T-helper 1 cell treated with Interleukin-12 subunit alpha and Interleukin-12 subunit beta and Interleukin-4 antibody, amounts not matched to agents 30 μg/mL and 1 μg/mL, for 36 hours (primary cell): ENCODE results near the gene FYN.
"Not testable (repeated sequence)": the region's sequence is repeated elsewhere in the genome, so short reads cannot be mapped to it uniquely, and the experiment has no call there.

Experiments
- H3K27ac Mint-ChIP-seq: one replicate; pipeline ENCODE4 v1.8.0; 2021; ENCODE audit warnings: mild to moderate bottlenecking, mixed read lengths
- H3K27me3 Mint-ChIP-seq: one replicate; pipeline ENCODE4 v1.8.0; 2021; ENCODE audit warnings: low read depth, mixed read lengths
- H3K36me3 Mint-ChIP-seq: one replicate; pipeline ENCODE4 v1.8.0; 2021; ENCODE audit warnings: low read depth, mixed read lengths
- H3K4me1 Mint-ChIP-seq: one replicate; pipeline ENCODE4 v1.8.0; 2021; ENCODE audit warnings: low read depth, mixed read lengths
- H3K4me3 Mint-ChIP-seq: one replicate; pipeline ENCODE4 v1.8.0; 2021; ENCODE audit warnings: mild to moderate bottlenecking, moderate library complexity, mixed read lengths
- H3K9me3 Mint-ChIP-seq: one replicate; pipeline ENCODE4 v1.8.0; 2021; ENCODE audit warnings: mixed read lengths

The FYN gene

DNA sequence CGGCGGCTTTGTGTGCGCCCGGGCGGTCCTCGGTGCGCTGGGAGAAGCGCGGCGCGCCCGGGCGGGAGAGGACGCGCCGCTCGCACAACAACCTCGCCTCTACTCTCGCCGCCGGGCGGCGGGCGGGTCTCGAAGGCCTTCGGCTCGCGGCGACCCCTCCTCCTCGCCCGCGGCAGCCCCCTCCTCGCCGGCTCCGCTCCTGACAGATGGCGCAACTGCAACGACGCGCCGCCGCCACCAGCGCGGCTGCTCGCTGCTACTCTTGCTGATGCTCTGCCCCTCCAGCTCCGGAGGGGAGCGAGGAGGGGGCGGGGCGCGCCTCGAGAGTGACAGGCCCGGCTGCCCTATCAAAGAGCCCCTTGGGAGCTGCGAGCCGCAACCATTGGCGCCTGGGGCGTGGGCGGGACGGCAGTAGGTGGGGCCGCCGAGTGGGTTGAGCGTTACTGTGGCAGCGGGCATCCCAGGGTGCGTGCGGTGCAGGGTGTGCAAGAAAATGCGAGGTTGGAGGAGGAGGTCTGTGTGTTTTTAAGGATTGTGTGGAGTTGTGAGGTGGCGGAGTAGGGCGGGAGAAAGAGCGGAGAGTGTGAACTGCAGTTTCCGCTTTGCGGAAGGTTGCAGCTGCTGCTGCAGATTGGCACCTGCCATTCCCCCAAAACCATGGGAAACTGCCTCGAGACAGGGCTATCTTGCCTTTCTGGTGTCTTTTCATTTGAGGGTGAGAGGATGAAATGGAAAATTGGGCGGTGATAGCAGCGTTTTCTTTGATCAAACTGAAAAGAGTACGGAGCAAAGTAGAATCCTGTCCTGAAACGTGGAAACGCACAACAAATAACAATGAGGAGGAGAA is at the start of gene FYN:
FYN (minus strand) TSS at position 275 of the 847 bp plus-strand sequence. CDS start 153,401 bp downstream, outside the sequence.
- Mint-ChIP-seq H3K36me3 (peaks cover 12% of the 10 kb centered on the region), H3K9me3 (no peaks in the 10 kb centered on the region), H3K4me1 (peaks cover 40% of the 10 kb centered on the region), H3K4me3 (peak within 1 kb of the TSS; percentile 100), H3K27me3 (peaks cover 4% of the 10 kb centered on the region), H3K27ac (peak within 1 kb of the TSS; percentile 95)

DNA sequence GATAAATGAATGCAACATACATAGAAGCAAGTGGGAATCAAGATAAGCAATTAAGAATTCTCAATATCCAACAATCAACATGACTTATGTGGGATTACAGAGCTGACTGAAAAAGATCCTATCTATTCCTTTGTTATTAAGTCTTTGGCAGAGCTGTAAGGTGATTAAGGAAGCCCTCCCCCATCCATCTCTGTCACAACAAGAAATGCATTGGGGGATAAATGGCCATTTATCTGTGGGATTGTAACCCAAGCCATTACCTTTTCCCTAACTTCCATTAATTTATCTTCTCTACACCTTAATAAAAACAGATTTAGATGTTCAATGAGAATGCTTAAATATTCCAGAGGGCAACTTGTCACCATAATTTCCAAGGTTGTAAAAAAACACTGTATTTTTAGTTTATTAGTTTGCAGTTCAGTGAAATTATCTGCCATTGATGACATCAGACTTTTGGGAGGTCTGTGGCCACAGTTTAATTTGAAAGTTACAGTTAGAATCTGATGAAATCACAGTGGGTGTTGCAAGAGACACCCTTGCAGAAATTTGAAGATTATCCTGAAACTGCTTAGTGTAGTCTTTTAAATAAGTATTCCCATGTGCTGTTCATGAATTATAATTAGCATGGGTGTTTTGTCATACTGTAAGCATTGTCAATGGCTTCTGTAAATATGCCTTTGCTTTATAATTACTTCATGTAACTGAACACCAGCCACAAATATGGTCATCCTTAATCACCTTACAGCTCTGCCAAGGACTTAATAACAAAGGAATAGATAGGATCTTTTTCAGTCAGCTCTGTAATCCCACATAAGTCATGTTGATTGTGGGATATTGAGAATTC is 49.4 kb upstream of the FYN start:
- Mint-ChIP-seq H3K4me1 (peaks cover 18% of the 10 kb centered on the region), H3K4me3 (no peak overlapping the region), H3K9me3 (peaks cover 4% of the 10 kb centered on the region), H3K27me3 (no peaks in the 10 kb centered on the region), H3K27ac (no peak overlapping the region), H3K36me3 (no peaks in the 10 kb centered on the region)

DNA sequence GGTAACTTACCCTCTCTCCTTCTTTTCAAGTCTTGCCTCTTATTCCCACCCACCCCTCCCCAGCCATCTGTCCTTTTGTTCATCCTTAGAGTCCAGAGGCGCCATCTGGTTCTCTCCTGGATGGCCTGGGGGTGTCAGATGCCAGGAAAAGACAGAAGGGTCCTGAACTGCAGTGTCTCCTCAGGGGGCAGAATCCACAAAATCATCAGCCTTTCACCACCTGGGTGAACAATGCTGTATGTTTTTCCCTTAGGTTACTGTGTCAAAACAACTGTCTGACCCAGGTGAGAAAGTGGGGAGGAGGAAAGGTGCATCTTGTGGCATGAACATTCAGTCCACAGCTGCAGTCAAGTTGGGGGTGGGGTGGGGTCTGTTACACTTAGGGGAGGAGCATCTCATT is 47.9 kb upstream of the FYN start:
- Mint-ChIP-seq H3K4me3 (no peak overlapping the region), H3K4me1 (peaks cover 18% of the 10 kb centered on the region), H3K36me3 (no peaks in the 10 kb centered on the region), H3K9me3 (peaks cover 4% of the 10 kb centered on the region), H3K27ac (no peak overlapping the region), H3K27me3 (no peaks in the 10 kb centered on the region)

DNA sequence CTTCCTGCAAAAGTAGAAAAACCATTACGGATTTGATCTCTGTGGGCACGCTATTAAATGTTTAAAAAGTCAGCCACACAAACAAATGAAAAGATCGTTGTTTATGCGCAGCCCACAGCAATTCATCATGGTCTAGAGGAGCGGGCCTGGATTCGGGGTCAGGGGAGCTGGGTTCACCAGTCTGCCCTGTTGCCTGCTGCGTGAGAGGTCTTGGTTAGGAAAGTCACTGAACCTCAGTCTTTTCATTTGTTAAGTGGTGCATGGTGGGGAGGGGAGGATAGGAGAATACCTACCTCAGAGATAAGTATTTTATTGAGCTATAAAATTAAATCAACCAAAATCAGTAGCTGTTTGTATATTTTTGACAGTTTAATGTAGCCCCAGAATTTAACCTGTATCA is 47.3 kb upstream of the FYN start:
- Mint-ChIP-seq H3K27me3 (no peaks in the 10 kb centered on the region), H3K36me3 (no peaks in the 10 kb centered on the region), H3K27ac (no peak overlapping the region), H3K4me3 (no peak overlapping the region), H3K9me3 (peaks cover 4% of the 10 kb centered on the region), H3K4me1 (peaks cover 18% of the 10 kb centered on the region)

DNA sequence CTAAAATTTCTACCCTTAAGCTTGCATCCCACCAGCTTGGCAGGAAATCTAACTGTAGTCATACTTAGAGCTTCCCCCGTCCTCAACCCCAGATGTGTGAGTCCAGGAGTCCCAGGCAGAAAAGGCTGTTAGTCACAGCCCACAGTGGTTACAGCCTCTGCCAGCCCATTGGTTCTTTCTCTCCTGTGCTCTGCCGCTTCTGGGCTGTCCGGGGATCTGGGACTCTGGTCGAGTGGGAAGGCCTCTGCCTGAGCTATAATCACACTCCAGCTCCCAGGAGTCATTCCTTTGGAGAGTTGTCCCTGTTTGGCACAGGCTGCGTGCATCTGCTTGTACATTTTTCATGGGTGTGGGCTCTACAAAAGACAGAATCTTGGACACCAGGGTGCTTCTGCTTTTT is 45.6 kb upstream of the FYN start:
- Mint-ChIP-seq H3K4me1 (peaks cover 6% of the 10 kb centered on the region), H3K36me3 (no peaks in the 10 kb centered on the region), H3K4me3 (no peak overlapping the region), H3K9me3 (peaks cover 3% of the 10 kb centered on the region), H3K27ac (no peak overlapping the region), H3K27me3 (no peaks in the 10 kb centered on the region)

DNA sequence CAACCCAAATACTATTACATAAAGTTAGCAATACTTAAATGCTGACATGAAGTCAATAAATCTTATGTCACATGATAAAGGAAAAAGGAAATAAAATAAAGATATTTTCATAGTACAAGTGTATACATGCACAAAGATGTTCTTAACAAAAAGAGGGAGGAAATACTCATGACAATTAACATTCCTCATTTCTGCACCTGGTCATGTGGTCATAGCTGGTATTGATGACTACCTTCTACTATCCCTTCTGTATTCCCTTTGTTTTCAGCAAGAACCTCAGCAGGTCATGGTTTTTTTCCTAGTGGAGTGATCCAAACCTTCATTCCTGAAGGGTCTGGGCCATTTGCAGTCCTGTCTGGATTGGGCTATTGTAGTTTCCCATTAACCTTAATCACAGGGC is 43.5 kb upstream of the FYN start:
- no peaks in the 10 kb centered on the region for H3K27me3 Mint-ChIP-seq
- no peak overlapping the region for H3K27ac Mint-ChIP-seq
- no peaks in the 10 kb centered on the region for H3K9me3 Mint-ChIP-seq
- H3K4me3 Mint-ChIP-seq = no peak overlapping the region
- peaks cover 3% of the 10 kb centered on the region for H3K4me1 Mint-ChIP-seq
- no peaks in the 10 kb centered on the region for H3K36me3 Mint-ChIP-seq

DNA sequence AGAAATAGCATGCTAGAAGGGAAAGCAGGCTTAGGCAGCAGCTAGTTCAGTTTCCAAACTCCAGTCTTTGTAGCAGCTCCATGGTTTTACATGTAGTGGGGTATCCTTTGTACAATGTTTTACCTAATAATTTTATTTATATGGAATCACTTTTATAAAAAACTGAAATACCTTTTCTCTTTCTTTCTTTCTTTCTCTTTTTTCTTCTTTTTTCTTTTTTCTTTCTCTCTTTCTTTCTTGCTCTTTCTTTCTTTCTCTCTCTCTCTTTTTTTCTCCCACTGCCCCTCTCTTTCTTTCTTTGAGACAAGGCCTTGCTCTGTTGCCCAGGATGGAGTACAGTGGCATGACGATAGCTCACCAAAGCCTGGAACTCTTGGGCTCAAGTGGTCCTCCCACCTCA is 41.4 kb upstream of the FYN start:
- Mint-ChIP-seq H3K9me3 (no peaks in the 10 kb centered on the region), H3K4me1 (peaks cover 6% of the 10 kb centered on the region), H3K27ac (no peak overlapping the region), H3K36me3 (no peaks in the 10 kb centered on the region), H3K4me3 (no peak overlapping the region), H3K27me3 (no peaks in the 10 kb centered on the region)

DNA sequence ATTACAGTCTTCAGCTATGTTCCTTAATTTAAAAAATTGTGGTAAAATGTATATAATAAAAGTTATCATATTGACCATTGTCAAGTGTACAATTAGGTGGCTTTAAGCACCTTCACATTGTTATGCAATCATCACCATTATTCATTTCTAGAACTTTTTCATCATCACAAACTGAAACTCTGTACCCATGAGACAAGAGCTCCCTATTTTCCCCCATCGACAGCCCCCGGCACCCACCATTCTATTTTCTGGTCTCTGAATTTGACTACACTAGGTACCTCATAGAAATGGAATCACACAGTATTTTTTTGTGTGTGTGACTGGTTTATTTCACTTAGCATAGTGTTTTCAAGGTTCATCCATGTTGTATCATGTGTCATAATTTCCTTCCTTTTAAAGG is 39.7 kb upstream of the FYN start:
- H3K9me3 Mint-ChIP-seq = peaks cover 4% of the 10 kb centered on the region
- no peaks in the 10 kb centered on the region for H3K36me3 Mint-ChIP-seq
- H3K4me1 Mint-ChIP-seq = peaks cover 6% of the 10 kb centered on the region
- H3K27me3 Mint-ChIP-seq = no peaks in the 10 kb centered on the region
- no peak overlapping the region for H3K4me3 Mint-ChIP-seq
- H3K27ac Mint-ChIP-seq = no peak overlapping the region

DNA sequence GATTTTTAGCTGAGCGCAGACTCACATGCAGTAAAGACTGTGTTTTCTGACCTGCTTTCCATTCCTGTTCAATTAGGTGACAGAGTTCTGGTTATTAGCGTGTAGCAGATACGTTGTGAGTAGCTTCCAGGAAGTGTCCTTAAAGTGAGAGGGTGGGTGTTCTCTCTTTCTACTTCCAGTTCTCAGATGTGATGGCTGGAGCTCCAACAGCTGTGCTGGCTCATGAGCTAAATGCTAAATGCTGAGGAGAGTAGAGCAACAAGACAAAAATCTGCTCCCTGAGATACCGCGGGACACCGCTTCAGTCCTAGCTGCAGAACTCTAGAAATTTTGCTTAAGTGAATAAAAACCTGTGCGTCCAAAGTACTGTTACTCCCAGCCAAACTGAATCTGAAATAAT is 38.2 kb upstream of the FYN start:
- no peaks in the 10 kb centered on the region for H3K36me3 Mint-ChIP-seq
- no peak overlapping the region for H3K4me3 Mint-ChIP-seq
- peaks cover 4% of the 10 kb centered on the region for H3K9me3 Mint-ChIP-seq
- peaks cover 6% of the 10 kb centered on the region for H3K4me1 Mint-ChIP-seq
- H3K27me3 Mint-ChIP-seq = no peaks in the 10 kb centered on the region
- no peak overlapping the region for H3K27ac Mint-ChIP-seq

DNA sequence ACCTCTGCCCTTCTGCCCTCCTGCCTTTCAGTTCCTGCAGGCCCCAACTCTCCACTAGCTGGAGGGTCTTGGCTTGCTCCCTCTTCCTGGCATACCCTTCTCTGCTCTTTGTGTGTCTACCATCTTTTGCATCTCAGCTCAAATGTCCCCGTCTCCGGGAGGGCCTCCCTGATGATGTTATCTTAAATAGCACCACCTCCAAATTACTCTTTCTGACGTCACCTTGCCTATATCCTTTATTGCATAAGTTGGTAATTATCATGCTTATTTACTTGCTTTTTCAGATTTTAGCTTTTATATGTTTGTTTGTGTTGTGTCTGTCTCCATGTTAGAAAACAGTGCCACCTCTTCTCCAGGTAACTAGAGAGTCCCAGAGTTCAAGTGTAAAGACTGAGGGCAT is 36.0 kb upstream of the FYN start:
- H3K27me3 Mint-ChIP-seq = no peaks in the 10 kb centered on the region
- H3K36me3 Mint-ChIP-seq = no peaks in the 10 kb centered on the region
- no peak overlapping the region for H3K4me3 Mint-ChIP-seq
- peaks cover 6% of the 10 kb centered on the region for H3K4me1 Mint-ChIP-seq
- H3K9me3 Mint-ChIP-seq = peaks cover 4% of the 10 kb centered on the region
- H3K27ac Mint-ChIP-seq = no peak overlapping the region

DNA sequence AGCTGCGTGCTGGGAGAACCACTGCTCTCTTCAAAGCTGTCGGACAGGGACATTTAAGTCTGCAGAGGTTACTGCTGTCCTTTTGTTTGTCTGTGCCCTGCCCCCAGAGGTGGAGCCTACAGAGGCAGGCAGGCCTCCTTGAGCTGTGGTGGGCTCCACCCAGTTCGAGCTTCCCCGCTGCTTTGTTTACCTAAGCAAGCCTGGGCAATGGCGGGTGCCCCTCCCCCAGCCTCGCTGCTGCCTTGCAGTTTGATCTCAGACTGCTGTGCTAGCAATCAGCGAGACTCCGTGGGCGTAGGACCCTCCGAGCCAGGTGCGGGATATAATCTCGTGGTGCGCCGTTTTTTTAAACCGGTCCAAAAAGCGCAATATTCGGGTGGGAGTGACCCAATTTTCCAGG is 35.1 kb upstream of the FYN start:
- not testable (repeated sequence) for H3K4me3 Mint-ChIP-seq, H3K9me3 Mint-ChIP-seq, H3K36me3 Mint-ChIP-seq, H3K27me3 Mint-ChIP-seq, H3K27ac Mint-ChIP-seq, H3K4me1 Mint-ChIP-seq

DNA sequence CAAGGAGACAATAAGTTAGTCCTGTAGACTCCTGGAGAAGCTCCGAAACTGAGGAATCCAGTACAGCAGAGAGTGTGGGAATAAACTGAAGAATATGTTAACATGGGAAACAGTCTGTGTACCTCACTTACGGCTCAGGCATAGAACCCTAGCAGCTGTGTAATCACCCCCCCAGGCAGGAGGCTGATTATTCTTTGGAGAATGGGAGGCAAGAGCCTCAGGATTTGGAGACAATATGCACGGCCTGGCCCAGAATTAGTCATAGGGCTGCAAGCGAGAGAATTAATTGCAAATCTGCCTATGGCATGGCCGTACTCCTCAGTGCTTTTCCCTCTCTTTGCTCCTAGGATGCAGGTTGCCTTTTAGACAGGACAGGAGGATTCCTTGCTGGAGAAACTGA is 27.5 kb upstream of the FYN start:
- no peaks in the 10 kb centered on the region for H3K9me3 Mint-ChIP-seq
- H3K27me3 Mint-ChIP-seq = no peaks in the 10 kb centered on the region
- no peaks in the 10 kb centered on the region for H3K4me1 Mint-ChIP-seq
- H3K4me3 Mint-ChIP-seq = no peak overlapping the region
- H3K27ac Mint-ChIP-seq = no peak overlapping the region
- H3K36me3 Mint-ChIP-seq = no peaks in the 10 kb centered on the region

DNA sequence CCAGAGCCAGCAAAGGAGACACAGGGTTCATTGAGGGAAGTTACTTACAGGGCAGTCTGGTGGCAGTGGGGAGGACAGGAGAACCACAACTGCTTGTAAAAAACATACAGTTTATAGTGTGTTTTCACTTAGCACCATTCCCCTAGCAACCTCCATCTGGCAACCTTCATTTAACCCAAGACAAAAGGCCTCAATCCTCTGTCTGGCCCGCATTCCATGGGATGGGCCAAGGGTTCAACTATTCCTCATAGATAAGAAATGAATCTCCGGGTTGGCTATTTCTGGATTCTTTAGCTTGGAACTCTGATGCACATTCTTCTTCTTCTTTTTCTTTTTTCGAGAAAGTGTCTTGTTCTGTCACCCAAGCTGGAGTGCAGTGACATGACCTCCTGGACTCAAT is 26.3 kb upstream of the FYN start:
- no peaks in the 10 kb centered on the region for H3K36me3 Mint-ChIP-seq
- no peaks in the 10 kb centered on the region for H3K9me3 Mint-ChIP-seq
- H3K4me3 Mint-ChIP-seq = no peak overlapping the region
- no peak overlapping the region for H3K27ac Mint-ChIP-seq
- no peaks in the 10 kb centered on the region for H3K4me1 Mint-ChIP-seq
- no peaks in the 10 kb centered on the region for H3K27me3 Mint-ChIP-seq

DNA sequence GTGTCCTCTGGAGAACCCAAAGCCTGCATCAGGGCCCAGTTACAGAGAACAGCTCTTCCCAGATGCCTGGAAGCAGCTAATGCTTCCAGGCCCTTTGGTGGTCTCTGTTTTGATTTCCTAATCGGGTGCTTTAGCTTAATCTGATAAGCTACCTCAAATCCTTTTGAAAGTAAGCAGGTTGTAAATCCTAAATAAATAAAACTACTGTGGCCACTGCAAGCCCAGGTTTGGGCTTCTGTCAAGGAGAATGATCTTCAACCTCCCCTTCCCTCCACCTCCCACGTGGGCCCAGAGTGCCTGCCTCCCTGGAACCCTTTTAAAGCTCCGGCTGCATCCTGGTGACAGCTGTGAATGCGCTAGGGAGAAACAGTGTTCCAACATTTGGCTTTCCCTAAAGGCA is 25.2 kb upstream of the FYN start:
- H3K4me1 Mint-ChIP-seq = no peaks in the 10 kb centered on the region
- H3K27ac Mint-ChIP-seq = no peak overlapping the region
- no peaks in the 10 kb centered on the region for H3K27me3 Mint-ChIP-seq
- no peaks in the 10 kb centered on the region for H3K36me3 Mint-ChIP-seq
- H3K9me3 Mint-ChIP-seq = no peaks in the 10 kb centered on the region
- H3K4me3 Mint-ChIP-seq = no peak overlapping the region

DNA sequence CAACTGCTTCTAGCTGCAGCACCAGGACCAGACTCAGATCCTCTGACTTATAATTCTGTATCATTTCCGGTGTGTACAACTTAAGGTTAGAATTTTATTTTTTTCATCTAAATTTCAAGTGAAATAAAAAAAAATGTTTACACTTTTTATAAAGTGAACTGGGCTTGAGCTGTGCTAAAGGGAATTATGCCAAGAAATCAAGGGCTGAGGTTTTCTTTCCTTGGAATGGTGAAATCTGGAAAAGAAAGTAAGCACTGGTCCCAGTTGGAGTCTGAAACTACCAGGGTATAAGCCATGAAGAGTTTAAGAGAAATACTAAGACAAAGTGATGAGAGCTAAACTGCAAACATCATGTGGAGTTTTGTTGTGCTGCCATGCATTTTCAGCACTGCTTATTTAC is 21.7 kb upstream of the FYN start:
- Mint-ChIP-seq H3K27me3 (peaks cover 4% of the 10 kb centered on the region), H3K4me3 (no peak overlapping the region), H3K36me3 (no peaks in the 10 kb centered on the region), H3K4me1 (no peaks in the 10 kb centered on the region), H3K27ac (no peak overlapping the region), H3K9me3 (no peaks in the 10 kb centered on the region)
